GM23338 (cell line): Measurements from ENCODE around the gene LRSAM1. TPM values are rescaled to one million over a fixed set of nuclear protein-coding genes. Genes with fewer than 3 reads are reported as not detected.

Experiments used
- ATAC-seq: fragments of 200-7000 bp; cut with Tn5 transposase; 3 replicates; pipeline ENCODE4 v1.9.1; 2020
- DNase-seq: peaks from one replicate; pipeline ENCODE4 v3.0.0-alpha.2; 2015; ENCODE audit warnings: low spot score
- H2AFZ ChIP-seq: fragments of 200-600 bp; sonication (generic); 2 replicates; pipeline ENCODE4 v1.8.0; 2016; ENCODE audit warnings: antibody characterized with exemption, mild to moderate bottlenecking, moderate library complexity
- H3F3A ChIP-seq: fragments of 200-600 bp; sonication (generic); replicated peaks from 2 replicates; pipeline ENCODE4 v1.8.0; 2017; ENCODE audit warnings: antibody characterized with exemption, mixed run types, low read depth
- H3K27ac ChIP-seq: fragments of 200-600 bp; sonication (generic); 2 replicates; pipeline ENCODE4 v1.6.1; 2016; ENCODE audit warnings: low read depth
- H3K27me3 ChIP-seq: fragments of 200-600 bp; sonication (generic); 2 replicates; pipeline ENCODE4 v1.8.0; 2016; ENCODE audit warnings: mild to moderate bottlenecking, mixed run types, moderate library complexity; ENCODE audit not compliant: insufficient read depth
- H3K36me3 ChIP-seq: fragments of 200-600 bp; sonication (generic); 2 replicates; pipeline ENCODE4 v1.8.0; 2016; ENCODE audit warnings: mild to moderate bottlenecking; ENCODE audit not compliant: insufficient read depth
- H3K4me1 ChIP-seq: fragments of 200-600 bp; sonication (generic); 2 replicates; pipeline ENCODE4 v1.8.0; 2016; ENCODE audit warnings: mild to moderate bottlenecking, moderate library complexity; ENCODE audit not compliant: insufficient read depth
- H3K4me2 ChIP-seq: fragments of 200-600 bp; sonication (generic); 2 replicates; pipeline ENCODE4 v1.7.1; 2017; ENCODE audit warnings: mixed run types
- H3K4me3 ChIP-seq: fragments of 200-600 bp; sonication (generic); 2 replicates; pipeline ENCODE4 v1.6.1; 2016; ENCODE audit warnings: mixed run types
- H3K79me2 ChIP-seq: fragments of 200-600 bp; sonication (generic); replicated peaks from 2 replicates; pipeline ENCODE4 v1.8.0; 2017; ENCODE audit warnings: mild to moderate bottlenecking; ENCODE audit not compliant: insufficient read depth
- H3K9me2 ChIP-seq: fragments of 200-600 bp; sonication (generic); 2 replicates; pipeline ENCODE4 v1.8.0; 2017; ENCODE audit not compliant: insufficient read depth
- H4K20me1 ChIP-seq: fragments of 200-600 bp; sonication (generic); replicated peaks from 2 replicates; pipeline ENCODE4 v1.8.0; 2017; ENCODE audit warnings: mild to moderate bottlenecking; ENCODE audit not compliant: insufficient read depth
- H3K27ac Mint-ChIP-seq: 2 replicates; pipeline ENCODE4 v1.8.0; 2020; ENCODE audit warnings: inconsistent platforms, mild to moderate bottlenecking, moderate library complexity, mixed read lengths
- H3K27me3 Mint-ChIP-seq: 3 replicates; pipeline ENCODE4 v1.8.0; 2022; ENCODE audit warnings: low read depth, mild to moderate bottlenecking, moderate library complexity, mixed read lengths, inconsistent platforms; ENCODE audit not compliant: insufficient read depth, poor library complexity
- H3K36me3 Mint-ChIP-seq: 3 replicates; pipeline ENCODE4 v1.8.0; 2021; ENCODE audit warnings: low read depth, mild to moderate bottlenecking, inconsistent platforms, moderate library complexity, mixed read lengths
- H3K4me1 Mint-ChIP-seq: 3 replicates; pipeline ENCODE4 v1.8.0; 2020; ENCODE audit warnings: mild to moderate bottlenecking, inconsistent platforms, mixed read lengths
- H3K4me3 Mint-ChIP-seq: 3 replicates; pipeline ENCODE4 v1.8.0; 2021; ENCODE audit warnings: moderate library complexity, mild to moderate bottlenecking, inconsistent platforms, mixed read lengths
- H3K9me3 Mint-ChIP-seq: 3 replicates; pipeline ENCODE4 v1.8.0; 2020; ENCODE audit warnings: moderate library complexity, mild to moderate bottlenecking, inconsistent platforms, mixed read lengths
- CREB1 ChIP-seq: fragments of 250-450 bp; sonication (Bioruptor Pico); IDR thresholded peaks from 2 replicates; pipeline ENCODE4 v1.5.0; 2020; ENCODE audit warnings: low read depth, mild to moderate bottlenecking, moderate library complexity
- EZH2 ChIP-seq: fragments of 200-600 bp; sonication (generic); IDR thresholded peaks from one replicate; pipeline ENCODE4 v1.8.0; 2017; ENCODE audit warnings: antibody characterized with exemption, mild to moderate bottlenecking, low read depth; ENCODE audit not compliant: unreplicated experiment
- JUNB ChIP-seq: IDR thresholded peaks from one replicate; pipeline ENCODE4 v1.6.1; 2016; ENCODE audit warnings: antibody characterized with exemption; ENCODE audit not compliant: unreplicated experiment
- NANOG ChIP-seq: IDR thresholded peaks from 2 replicates; pipeline ENCODE4 v1.6.1; 2016; ENCODE audit warnings: antibody characterized with exemption, borderline replicate concordance
- POLR2AphosphoS5 ChIP-seq: IDR thresholded peaks from 2 replicates; pipeline ENCODE4 v1.6.1; 2016; ENCODE audit warnings: antibody characterized with exemption, low read depth
- REST ChIP-seq: IDR thresholded peaks from one replicate; pipeline ENCODE4 v1.6.1; 2018; ENCODE audit warnings: antibody characterized with exemption; ENCODE audit not compliant: unreplicated experiment
- STAT1 ChIP-seq: IDR thresholded peaks from one replicate; pipeline ENCODE4 v1.6.1; 2016; ENCODE audit warnings: antibody characterized with exemption; ENCODE audit not compliant: unreplicated experiment
- ZNF331 ChIP-seq: fragments of 250-450 bp; sonication (Bioruptor Pico); IDR thresholded peaks from 2 replicates; pipeline ENCODE4 v1.5.0; 2020; ENCODE audit warnings: low read depth, mild to moderate bottlenecking, moderate library complexity
- ZNF462 ChIP-seq: fragments of 250-450 bp; sonication (Bioruptor Pico); IDR thresholded peaks from 2 replicates; pipeline ENCODE4 v1.5.0; 2020; ENCODE audit warnings: mild to moderate bottlenecking, moderate library complexity
- polyA plus RNA-seq: library from polyadenylated mRNA; unstranded; fragments of >200 nt; fragmentation: Nextera tagmentation; extraction: Ambion mirVana; gene quantifications from 2 replicates; pipeline ENCODE4 v1.2.1, GENCODE V29; 2016
- total RNA-seq: library from RNA; depleted of rRNA; stranded (reverse); fragments of >200 nt; shearing (Covaris generic); gene quantifications from 2 replicates; pipeline ENCODE4 v1.2.3, GENCODE V29; 2014
- TF ChIP-seq, protein P1 (sequence below): IDR thresholded peaks from 2 replicates; pipeline ENCODE4 v1.6.1; 2016; ENCODE audit warnings: antibody characterized with exemption

Gene LRSAM1
- total and polyA plus RNA-seq, 2 experiments from 2014 or later, result 12.8 to 21.9 TPM

DNA sequence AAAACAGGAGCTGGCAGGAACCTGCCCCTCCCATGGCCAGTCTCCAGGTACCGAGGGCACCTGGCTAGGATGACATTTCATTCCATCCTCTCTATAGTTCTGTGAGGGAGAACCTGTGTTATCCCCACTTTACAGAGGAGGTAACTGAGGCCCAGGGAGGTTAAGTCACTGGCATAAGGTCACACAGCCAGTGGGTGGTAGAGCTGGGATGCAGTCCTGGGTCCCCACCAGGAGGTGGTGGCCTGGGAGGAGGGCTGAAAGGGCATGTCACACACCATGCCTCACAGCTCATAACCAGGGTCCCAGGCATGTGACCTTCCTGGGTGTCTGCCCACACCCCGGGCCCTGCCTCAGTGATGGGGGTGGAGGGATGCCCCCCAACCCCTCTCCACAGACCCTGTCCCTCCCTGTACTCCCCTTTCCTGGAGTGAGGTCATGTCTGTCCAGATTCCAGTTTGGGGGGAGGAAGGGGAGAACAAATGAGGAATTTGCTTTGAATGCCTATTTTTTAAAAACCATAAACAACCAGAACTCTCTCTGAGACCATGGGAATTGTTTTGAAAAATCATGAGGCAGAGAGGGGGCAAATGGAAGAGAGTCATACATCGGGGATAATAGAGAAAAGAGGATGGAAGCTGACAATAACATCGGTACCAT is 83.1 kb downstream of the LRSAM1 start (continued):
- no peak for TF ChIP-seq ZNF462
- TF ChIP-seq POLR2AphosphoS5, result no peak

DNA sequence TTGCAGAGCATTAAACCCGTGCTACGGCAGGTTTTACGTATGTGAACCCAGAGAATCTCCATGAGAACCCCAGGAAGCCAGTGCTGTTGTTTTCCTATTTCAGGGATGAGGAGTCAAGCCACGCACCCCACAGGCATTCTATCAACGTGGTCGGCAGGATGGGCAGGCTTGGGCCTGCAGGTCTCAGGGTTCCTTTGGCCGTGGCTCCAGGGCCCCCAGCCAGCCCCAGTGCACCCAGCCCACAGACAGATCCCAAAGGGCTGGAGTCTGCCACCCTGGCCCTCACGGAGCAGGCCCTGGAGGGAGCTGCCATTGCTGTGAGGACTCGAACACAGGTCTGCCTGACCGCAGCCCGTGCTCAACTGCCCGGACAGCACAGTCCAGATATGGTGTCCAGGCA is 83.6 kb downstream of the LRSAM1 start:
- Histone ChIP-seq H3K27ac (no peak overlapping the region; the same call in 1 of the 2 replicates), H3K9me2 (no peaks in the 10 kb centered on the region), H3K27me3 (no peaks in the 10 kb centered on the region), H3K4me3 (no peak overlapping the region), H3K4me1 (peaks cover 22% of the 10 kb centered on the region), H3K4me2 (no peak overlapping the region), H3K36me3 (no peaks in the 10 kb centered on the region), H3F3A (no peaks in the 10 kb centered on the region), H3K79me2 (peaks cover 14% of the 10 kb centered on the region), H4K20me1 (no peaks in the 10 kb centered on the region; the same call in 1 of the 2 replicates), H2AFZ (no peak overlapping the region)
- H3K9me3 Mint-ChIP-seq, result no peaks in the 10 kb centered on the region
- peaks cover 35% of the 10 kb centered on the region for H3K4me1 Mint-ChIP-seq
- H3K4me3 Mint-ChIP-seq, result no peak overlapping the region
- peaks cover 9% of the 10 kb centered on the region; the same call in 2 of the 3 replicates for H3K36me3 Mint-ChIP-seq
- H3K27ac Mint-ChIP-seq, result 0 out of 2 replicates have a peak overlapping the region, but pooled peaks have one; percentile 67
- no peak for ATAC-seq
- DNase-seq, result no peak
- H3K27me3 Mint-ChIP-seq, result peaks cover 11% of the 10 kb centered on the region
- TF ChIP-seq NANOG, result no peak
- TF ChIP-seq REST, result no peak
- no peak for TF ChIP-seq EZH2
- TF ChIP-seq STAT1, result no peak
- TF ChIP-seq, protein P1, sequence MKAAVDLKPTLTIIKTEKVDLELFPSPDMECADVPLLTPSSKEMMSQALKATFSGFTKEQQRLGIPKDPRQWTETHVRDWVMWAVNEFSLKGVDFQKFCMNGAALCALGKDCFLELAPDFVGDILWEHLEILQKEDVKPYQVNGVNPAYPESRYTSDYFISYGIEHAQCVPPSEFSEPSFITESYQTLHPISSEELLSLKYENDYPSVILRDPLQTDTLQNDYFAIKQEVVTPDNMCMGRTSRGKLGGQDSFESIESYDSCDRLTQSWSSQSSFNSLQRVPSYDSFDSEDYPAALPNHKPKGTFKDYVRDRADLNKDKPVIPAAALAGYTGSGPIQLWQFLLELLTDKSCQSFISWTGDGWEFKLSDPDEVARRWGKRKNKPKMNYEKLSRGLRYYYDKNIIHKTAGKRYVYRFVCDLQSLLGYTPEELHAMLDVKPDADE, result no peak
- no peak for TF ChIP-seq ZNF331 (CRISPR knock-in tag)
- no peak for TF ChIP-seq CREB1
- TF ChIP-seq JUNB, result no peak
